Nephron progenitor cell (in vitro differentiated cells): ENCODE data around the gene SLC7A6.

ENCODE experiments used
- DNase-seq: peaks from one replicate; pipeline ENCODE4 v3.0.0; 2021
- H3K27ac Mint-ChIP-seq: 2 replicates; pipeline ENCODE4 v1.8.0; 2021; ENCODE audit warnings: mild to moderate bottlenecking, moderate library complexity, mixed read lengths
- H3K27me3 Mint-ChIP-seq: 2 replicates; pipeline ENCODE4 v1.8.0; 2021; ENCODE audit warnings: mild to moderate bottlenecking, low read depth, mixed read lengths; ENCODE audit not compliant: poor library complexity
- H3K36me3 Mint-ChIP-seq: 2 replicates; pipeline ENCODE4 v1.8.0; 2021; ENCODE audit warnings: low read depth, mixed read lengths
- H3K4me1 Mint-ChIP-seq: 2 replicates; pipeline ENCODE4 v1.8.0; 2021; ENCODE audit warnings: mixed read lengths
- H3K4me3 Mint-ChIP-seq: 2 replicates; pipeline ENCODE4 v1.8.0; 2021; ENCODE audit warnings: mild to moderate bottlenecking, moderate library complexity, mixed read lengths
- H3K9me3 Mint-ChIP-seq: 2 replicates; pipeline ENCODE4 v1.8.0; 2021; ENCODE audit warnings: mild to moderate bottlenecking, moderate library complexity, mixed read lengths
- CTCF ChIP-seq: fragments of 200-600 bp; sonication (generic); IDR thresholded peaks from 2 replicates; pipeline ENCODE4 v1.5.0; 2021; ENCODE audit warnings: antibody characterized with exemption

Gene SLC7A6

DNA sequence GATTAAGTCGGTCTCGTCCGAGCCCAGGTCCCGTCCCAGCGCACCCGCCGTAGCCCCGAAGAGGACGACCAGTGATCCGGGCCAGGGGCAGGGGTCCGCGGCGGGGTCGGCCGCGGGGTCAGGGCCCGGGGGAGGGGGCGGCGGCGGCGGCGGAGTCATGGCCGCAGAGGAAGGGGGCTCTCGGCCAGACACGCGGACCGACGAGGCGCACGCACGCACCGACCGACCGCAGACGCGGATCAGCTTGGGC is 28.5 kb upstream of the SLC7A6 start, which contains the start of gene ESRP2:
Gene ESRP2 (minus strand): TSS at position 241 of the 250 bp plus-strand sequence. CDS start 82 bp downstream, at position 159.
- peaks cover 35% of the 10 kb centered on the region for H3K4me1 Mint-ChIP-seq
- H3K9me3 Mint-ChIP-seq = peaks cover 4% of the 10 kb centered on the region
- DNase-seq = peak; percentile 53
- no peaks in the 10 kb centered on the region for H3K36me3 Mint-ChIP-seq
- H3K27me3 Mint-ChIP-seq = peaks cover 65% of the 10 kb centered on the region
- peak within 1 kb of the TSS; percentile 81 for H3K4me3 Mint-ChIP-seq
- no peak within 1 kb of the TSS for H3K27ac Mint-ChIP-seq
- TF ChIP-seq CTCF = no peak

- peaks cover 35% of the 10 kb centered on the region for H3K4me1 Mint-ChIP-seq
- no peak for TF ChIP-seq CTCF
- no peaks in the 10 kb centered on the region for H3K36me3 Mint-ChIP-seq
- no peak for DNase-seq
- H3K27me3 Mint-ChIP-seq = peaks cover 64% of the 10 kb centered on the region
- H3K4me3 Mint-ChIP-seq = peak overlapping the region; percentile 81
- H3K9me3 Mint-ChIP-seq = peaks cover 4% of the 10 kb centered on the region
- H3K27ac Mint-ChIP-seq = no peak overlapping the region
These were observed 28.0 kb upstream of the SLC7A6 start for GRCh38 chr16:68236137-68236825.

DNA sequence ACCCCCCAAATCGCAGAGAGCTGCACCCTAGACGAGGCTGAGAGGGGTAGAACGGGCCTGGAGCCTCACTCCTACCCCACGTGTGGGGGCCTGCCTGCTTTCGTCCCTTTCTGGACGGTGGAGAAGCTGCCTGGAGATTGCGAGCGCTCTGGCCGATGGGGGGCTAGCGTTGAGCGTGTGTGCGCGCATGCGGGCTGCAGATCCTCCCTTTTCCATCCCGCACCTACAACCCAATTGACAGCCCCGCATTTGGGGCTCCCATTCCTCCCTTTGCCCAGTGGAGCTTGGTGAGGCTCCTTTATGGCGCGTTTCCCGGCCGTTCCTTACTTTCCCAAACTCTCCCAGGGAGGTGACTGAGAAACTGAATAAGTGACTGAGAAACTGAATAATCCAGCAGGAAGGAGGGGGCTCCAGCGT is 27.5 kb upstream of the SLC7A6 start:
- H3K36me3 Mint-ChIP-seq = no peaks in the 10 kb centered on the region
- no peak overlapping the region for H3K27ac Mint-ChIP-seq
- H3K9me3 Mint-ChIP-seq = peaks cover 4% of the 10 kb centered on the region
- TF ChIP-seq CTCF = no peak
- H3K4me3 Mint-ChIP-seq = peak overlapping the region; percentile 81
- DNase-seq = peak; percentile 30
- peaks cover 35% of the 10 kb centered on the region for H3K4me1 Mint-ChIP-seq
- peaks cover 61% of the 10 kb centered on the region for H3K27me3 Mint-ChIP-seq

- DNase-seq = peak; percentile 98
- peaks cover 61% of the 10 kb centered on the region for H3K27me3 Mint-ChIP-seq
- H3K9me3 Mint-ChIP-seq = peaks cover 4% of the 10 kb centered on the region
- H3K27ac Mint-ChIP-seq = peak overlapping the region; percentile 31
- TF ChIP-seq CTCF = no peak
- H3K4me3 Mint-ChIP-seq = peak overlapping the region; percentile 81
- peaks cover 34% of the 10 kb centered on the region for H3K4me1 Mint-ChIP-seq
- no peaks in the 10 kb centered on the region for H3K36me3 Mint-ChIP-seq
These were observed 26.9 kb upstream of the SLC7A6 start for GRCh38 chr16:68237243-68238028.

DNA sequence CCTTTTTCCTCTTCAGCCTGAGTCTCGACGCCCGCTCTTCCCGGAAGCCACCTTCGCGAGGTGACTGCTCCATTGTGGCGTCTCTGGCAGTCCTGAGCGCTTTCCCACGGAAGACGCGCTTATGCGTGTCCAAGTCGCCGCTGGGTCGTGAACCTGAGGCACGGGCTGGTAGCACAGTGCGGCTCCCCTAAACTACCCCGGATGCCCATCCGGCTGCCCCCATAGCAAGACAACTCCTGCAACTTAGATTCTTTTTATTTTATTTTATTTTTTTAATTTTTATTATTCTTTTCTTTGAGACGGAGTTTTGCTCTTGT is 26.3 kb upstream of the SLC7A6 start:
- DNase-seq = no peak
- H3K36me3 Mint-ChIP-seq = no peaks in the 10 kb centered on the region
- TF ChIP-seq CTCF = no peak
- H3K27ac Mint-ChIP-seq = peak overlapping the region; percentile 31
- H3K4me3 Mint-ChIP-seq = peak overlapping the region; percentile 81
- H3K4me1 Mint-ChIP-seq = peaks cover 30% of the 10 kb centered on the region
- peaks cover 56% of the 10 kb centered on the region for H3K27me3 Mint-ChIP-seq
- H3K9me3 Mint-ChIP-seq = peaks cover 4% of the 10 kb centered on the region

DNA sequence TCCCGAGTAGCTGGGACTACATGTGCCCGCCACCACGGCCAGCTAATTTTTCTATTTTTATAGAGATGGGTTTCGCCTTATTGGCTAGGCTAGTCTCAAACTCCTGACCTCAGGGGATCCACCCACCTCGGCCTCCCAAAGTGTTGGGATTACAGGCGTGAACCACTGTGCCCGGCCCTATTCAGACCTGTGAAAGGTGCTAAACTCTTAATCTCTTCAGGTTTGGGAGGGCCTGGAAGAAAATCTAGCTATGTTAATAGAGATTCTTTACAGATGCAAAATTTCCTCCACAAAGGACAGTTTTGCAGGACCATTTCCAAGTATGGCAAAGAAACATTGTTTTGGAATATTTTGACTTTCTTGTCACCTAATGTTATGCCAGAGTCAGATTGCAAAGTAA is 22.2 kb upstream of the SLC7A6 start:
- Mint-ChIP-seq H3K4me3 (no peak overlapping the region), H3K27me3 (peaks cover 35% of the 10 kb centered on the region), H3K36me3 (no peaks in the 10 kb centered on the region), H3K27ac (no peak overlapping the region), H3K4me1 (peaks cover 22% of the 10 kb centered on the region), H3K9me3 (peaks cover 4% of the 10 kb centered on the region)
- no peak for TF ChIP-seq CTCF
- DNase-seq = no peak
